Left ventricle myocardium superior (tissue), 1 donor: ENCODE measurements around the gene BEX4. TPM values are rescaled to one million over a fixed set of nuclear protein-coding genes. Genes with fewer than 3 reads are reported as not detected.
"Not testable (repeated sequence)": the region's sequence is repeated elsewhere in the genome, so short reads cannot be mapped to it uniquely, and the experiment has no call there.

Experiments used
- ATAC-seq: fragments of 200-7000 bp; cut with Tn5 transposase; one replicate; pipeline ENCODE4 v1.9.1; 2020; ENCODE audit warnings: mild to moderate bottlenecking, moderate library complexity
- DNase-seq: peaks from one replicate; pipeline ENCODE4 v3.0.0-alpha.2; 2020
- intact Hi-C: fragments of 100-400 bp; cut with micrococcal nuclease; formaldehyde crosslinking; loops from one replicate; pipeline ENCODE4 v1.11.0; 2022
- long read RNA-seq: library from polyadenylated mRNA; unstranded; transcript quantifications from one replicate; pipeline ENCODE4 v2.0.0, GENCODE V29; 2021
- total RNA-seq: library from RNA; stranded (reverse); fragmentation: NEBNext Ultra II Directional; extraction: Animal tissue kit (Norgen Biotek cat#: 25700); gene quantifications from one replicate; pipeline ENCODE4 v1.2.1, GENCODE V29; 2021
- donor health status: DM: no; HTN: yes; CAD: no; lungs with severe emphysema.

Gene BEX4, protein sequence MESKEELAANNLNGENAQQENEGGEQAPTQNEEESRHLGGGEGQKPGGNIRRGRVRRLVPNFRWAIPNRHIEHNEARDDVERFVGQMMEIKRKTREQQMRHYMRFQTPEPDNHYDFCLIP
- 29.6 TPM for total RNA-seq
- long read RNA-seq, transcript BEX4-202 (3 exons, 1,328 nt), result major isoform, 37 of 69 reads
- long read RNA-seq, partial matches to known transcripts, result 31 of 69 reads
- long read RNA-seq, other reads (novel, unspliced or antisense), result 1 of 69 reads

DNA sequence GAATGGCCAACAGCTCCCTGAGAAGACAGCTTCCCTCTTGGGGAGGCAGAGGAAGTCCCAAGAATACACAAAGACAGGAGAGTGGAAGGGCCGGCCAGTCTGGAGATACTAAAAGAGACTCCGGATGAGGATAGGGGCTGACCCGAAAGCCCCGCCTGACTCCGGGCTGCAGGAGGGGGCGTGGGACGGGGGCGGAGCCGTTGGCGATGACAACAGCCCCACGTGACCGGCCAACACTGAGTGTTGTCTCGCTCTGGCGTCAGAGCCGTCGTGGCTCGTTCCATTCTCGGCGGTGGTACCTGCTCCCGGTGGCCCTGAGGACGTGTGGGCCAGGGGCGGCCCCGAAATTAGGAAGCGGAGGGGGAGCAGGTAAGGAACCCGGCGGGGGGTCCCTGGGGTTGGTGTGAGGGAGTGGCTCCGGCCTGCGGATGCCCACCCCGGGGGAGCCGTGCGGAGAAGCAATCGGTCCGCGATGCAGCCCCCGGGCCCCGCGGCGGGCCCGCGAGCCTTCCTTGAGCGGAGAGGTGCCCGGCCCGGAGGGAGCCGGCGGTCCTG is at the start of gene BEX4:
Gene BEX4 (plus strand): TSS at position 239 of the 555 bp plus-strand sequence. CDS start 1,046 bp downstream, outside the sequence.
- intact Hi-C loops, result loop anchor here (5.0 kb wide), 1 partner anchor 32 kb away; no protein-coding TSS in a partner anchor
- ATAC-seq (peak; percentile 100), DNase-seq (peak; percentile 89)

DNA sequence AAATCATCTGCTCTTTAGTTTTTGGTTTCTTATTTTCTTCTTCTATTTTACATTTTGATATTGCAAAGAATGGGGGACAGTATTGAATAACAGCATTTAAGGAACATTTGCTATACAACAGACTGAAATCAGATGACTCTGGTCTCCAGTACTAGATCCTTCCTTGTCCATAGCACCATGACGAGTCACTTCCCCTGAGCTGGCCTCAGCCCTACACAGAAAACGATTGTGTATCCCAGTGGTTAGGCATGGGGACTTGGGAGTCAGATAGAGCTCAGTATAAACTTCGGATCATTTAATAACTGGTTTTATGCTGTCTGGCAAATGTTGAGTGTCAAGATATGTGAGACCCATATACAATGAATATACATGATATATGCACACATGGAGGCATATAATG is 44.7 kb upstream of the BEX4 start:
- ATAC-seq, result no peak
- intact Hi-C loops, result no loop called here
- no peak for DNase-seq

- no peak for ATAC-seq
- DNase-seq, result no peak
- intact Hi-C loops, result no loop called here
These were observed 43.6 kb upstream of the BEX4 start for GRCh38 chrX:103171353-103171752.

DNA sequence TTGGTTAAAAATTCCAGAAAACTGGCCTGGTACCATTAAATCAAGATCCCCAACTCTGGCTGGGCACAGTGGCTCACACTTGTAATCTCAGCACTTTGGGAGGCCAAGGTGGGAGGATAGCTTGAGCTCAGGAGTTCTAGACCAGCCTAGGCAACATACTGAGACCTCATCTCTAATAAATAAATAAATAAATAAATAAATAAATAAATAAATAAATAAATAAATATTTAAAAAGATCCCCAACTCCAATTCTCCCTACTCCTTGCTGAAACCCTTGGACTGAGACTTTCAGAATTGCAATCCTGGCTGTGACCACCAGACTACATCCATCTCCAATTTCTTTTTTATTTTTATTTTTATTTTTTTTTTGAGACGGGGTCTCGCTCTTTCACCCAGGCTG is 39.7 kb upstream of the BEX4 start:
- intact Hi-C loops, ATAC-seq, DNase-seq: not testable (repeated sequence)

DNA sequence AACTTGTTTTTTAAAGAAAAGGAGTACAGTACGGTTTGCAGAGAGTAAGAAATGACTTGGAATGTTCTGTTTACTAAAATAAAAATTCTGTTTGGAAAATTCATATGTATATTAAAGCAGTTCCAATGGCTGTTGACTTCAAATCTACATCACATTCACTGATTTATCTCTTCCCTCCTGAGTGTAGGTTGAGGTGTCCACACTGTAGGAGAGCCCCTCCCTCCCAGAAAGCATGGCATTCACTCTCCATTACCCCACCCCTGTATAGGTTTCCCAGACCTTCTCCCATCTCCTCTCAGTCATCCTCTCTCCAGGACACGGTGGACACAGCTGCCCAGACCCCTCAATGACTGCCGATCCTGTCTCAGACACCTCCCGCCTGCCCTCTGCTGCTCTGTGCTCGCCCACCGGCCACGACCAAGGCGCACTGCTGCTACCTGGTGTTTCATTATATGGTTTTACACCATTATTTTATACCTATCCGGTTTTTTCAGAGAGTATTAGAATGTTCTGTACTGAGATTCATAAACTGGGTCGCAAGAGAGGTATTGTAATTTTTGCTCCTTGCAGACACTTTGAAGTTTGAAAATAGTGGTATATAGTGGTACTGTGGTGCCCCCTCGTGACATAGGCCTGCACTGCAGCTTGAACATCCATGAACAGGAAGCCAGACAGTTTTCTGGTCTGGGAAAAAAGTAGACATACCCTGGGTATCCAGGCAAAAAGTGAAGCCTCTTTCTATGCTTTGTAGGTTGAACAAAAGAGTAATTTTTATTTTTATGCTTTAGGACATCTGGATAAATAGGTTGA is 38.8 kb upstream of the BEX4 start:
- no peak for ATAC-seq
- DNase-seq, result peak; percentile 62
- intact Hi-C loops, result no loop called here

DNA sequence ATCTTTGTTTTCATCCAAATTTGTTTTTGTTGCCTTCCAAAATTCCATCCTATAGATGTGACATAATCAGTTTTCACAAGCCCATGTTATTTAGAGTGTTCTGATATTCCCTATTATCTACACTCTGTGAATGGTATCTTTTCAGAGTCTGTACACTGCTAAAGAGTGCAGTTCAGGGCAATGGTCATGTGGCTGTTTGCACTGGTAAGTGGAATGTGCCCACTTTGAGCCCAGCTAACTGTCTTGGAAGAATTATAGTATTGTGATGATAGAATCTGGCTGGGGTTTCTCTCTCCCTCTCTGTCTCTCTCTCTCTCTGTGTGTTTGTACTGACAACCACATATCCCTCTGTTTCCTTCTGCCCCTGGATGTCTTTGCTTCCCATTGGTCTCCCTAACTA is 37.4 kb upstream of the BEX4 start:
- ATAC-seq (no peak), DNase-seq (no peak)
- intact Hi-C loops, result no loop called here

DNA sequence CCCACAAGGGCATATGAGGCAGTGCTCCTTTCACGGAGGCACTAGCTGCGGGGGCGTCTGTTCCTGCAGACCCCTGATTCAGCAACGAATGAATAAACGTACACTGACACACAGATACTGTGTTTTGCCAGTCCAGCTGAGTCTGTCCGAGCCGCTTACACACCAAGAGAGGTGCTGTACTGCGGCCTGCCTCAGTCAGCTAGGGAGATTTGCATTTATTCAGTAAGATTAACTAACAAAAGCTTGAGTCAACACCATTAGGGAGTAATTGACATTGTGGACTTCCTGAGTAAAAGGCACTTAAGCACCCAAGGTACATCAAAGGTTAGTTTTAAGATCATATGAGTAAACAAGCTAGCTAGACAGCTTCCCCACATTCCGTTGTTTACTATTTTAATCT is 31.0 kb upstream of the BEX4 start:
- intact Hi-C loops, result no loop called here
- DNase-seq, result no peak
- ATAC-seq, result no peak

DNA sequence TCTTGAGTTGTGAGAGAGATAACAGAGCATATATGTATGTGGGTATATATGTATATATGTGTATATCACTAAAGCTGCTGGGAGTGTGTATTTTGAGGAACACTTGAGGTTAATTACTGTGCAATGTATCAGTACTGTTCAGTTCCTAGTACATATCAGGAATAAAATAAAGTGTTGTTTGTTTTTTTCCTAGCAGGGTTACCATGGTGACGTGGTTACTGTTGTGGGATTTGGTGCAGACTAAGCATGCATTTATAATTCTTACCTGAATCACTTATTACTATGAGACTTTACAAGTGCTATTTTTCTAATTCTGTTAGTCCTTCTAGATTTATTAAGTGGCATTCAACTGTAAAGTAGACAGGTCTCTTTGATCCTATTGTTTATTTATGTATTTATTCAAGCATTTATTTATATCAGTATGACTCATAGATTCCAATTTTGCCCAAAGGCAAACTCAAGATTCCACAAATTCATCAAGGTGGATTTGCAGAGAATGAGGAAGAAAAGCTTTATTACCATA is 26.9 kb upstream of the BEX4 start:
- intact Hi-C loops, result no loop called here
- DNase-seq, result no peak
- no peak for ATAC-seq

DNA sequence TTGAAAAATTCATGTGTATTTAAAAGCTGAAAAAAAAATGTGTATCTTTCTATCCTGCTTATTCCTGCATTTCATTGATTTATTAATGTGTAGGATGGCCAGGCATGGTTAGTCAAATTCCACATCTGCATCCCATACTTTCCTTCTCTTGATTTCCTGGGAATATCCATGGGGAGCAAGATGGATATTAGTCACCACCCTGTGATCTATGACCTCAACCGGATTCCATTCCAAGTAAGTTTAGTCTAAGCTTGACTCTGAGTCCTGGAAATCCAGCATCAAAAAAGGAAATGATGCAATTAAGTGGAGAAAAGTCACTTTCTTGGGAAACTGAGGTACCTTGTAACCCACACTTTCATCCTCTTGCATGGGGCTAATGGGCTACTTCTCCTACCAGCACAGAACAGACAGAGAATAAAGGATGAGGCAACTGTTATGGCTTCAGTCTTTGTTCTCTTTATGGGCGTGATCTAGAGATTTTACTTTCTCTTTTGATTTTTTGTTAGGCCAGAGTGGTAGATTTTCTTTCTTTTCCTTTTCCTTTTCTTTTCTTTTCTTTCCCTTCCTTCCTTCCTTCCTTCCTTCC is 17.1 kb upstream of the BEX4 start:
- intact Hi-C loops, result no loop called here
- ATAC-seq (no peak), DNase-seq (no peak)

GRCh38 chrX:103198668-103199067 is 16.2 kb upstream of the BEX4 start:
- ATAC-seq, DNase-seq, intact Hi-C loops: not testable (repeated sequence)

DNA sequence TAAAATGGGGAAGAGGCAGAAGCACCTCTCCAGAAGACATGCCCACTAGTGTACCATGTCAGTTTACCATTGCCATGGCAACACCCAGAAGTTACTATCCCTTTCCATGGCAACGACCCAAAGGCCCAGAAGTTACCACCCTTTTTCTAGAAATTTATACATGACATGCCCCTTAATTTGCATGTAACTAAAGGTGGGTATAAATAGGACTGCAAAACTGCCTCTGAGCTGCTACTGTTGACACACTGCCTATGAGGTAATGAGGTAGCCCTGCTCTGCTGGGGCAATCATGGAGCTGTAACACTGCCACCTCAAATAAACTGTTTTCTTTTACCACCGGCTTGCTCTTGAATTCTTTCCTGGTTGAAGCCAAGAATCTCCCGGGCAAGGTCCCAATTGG is 13.9 kb upstream of the BEX4 start:
- ATAC-seq, result no peak
- intact Hi-C loops, result no loop called here
- DNase-seq, result no peak

- no peak for DNase-seq
- no peak for ATAC-seq
- intact Hi-C loops, result loop anchor here (5.0 kb wide), 1 partner anchor 37 kb away; no protein-coding TSS in a partner anchor
These were observed 4.9 kb upstream of the BEX4 start for GRCh38 chrX:103210056-103210455.

- no peak for DNase-seq
- intact Hi-C loops, result loop anchor here (5.0 kb wide), 1 partner anchor 36 kb away; no protein-coding TSS in a partner anchor
- ATAC-seq, result no peak
These were observed 3.7 kb upstream of the BEX4 start for GRCh38 chrX:103211012-103211715.

DNA sequence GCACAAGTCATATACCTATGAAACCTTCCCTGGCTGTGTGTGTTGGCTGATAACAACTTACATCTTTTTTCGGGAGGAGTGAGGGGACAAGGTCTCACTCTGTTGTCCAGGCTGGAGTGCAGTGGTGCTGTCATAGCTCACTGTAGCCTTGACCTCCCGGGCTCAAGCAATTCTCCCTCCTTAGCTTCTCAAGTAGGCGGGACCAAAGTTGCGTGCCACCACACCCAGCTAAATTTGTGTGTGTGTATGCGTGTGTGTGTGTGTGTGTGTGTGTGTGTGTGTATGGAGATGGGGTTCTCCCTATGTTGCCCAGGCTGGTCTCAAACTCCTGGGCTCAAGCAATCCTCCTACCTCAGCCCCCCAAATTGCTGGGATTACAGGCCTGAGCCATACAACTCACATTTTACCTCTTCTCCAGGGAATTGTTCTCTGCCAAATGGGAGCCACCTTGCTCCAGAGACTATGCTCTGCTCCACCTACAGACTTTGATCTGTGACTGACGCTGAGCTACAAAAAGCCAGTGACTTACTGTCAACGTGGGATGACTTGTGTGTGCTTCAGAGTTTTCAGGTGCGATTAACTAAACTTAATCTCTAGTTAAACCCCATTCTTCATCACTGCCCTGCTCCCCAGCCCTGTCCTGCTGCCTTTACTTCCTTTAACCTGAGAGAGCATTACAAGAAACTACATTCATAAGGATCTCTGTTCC is 2.0 kb upstream of the BEX4 start:
- intact Hi-C loops, result loop anchor here (5.0 kb wide), 1 partner anchor 34 kb away; no protein-coding TSS in a partner anchor
- DNase-seq (no peak), ATAC-seq (no peak)

GRCh38 chrX:103215425-103215991 is 600 bp downstream of the BEX4 start:
- peak; percentile 60 for ATAC-seq

DNA sequence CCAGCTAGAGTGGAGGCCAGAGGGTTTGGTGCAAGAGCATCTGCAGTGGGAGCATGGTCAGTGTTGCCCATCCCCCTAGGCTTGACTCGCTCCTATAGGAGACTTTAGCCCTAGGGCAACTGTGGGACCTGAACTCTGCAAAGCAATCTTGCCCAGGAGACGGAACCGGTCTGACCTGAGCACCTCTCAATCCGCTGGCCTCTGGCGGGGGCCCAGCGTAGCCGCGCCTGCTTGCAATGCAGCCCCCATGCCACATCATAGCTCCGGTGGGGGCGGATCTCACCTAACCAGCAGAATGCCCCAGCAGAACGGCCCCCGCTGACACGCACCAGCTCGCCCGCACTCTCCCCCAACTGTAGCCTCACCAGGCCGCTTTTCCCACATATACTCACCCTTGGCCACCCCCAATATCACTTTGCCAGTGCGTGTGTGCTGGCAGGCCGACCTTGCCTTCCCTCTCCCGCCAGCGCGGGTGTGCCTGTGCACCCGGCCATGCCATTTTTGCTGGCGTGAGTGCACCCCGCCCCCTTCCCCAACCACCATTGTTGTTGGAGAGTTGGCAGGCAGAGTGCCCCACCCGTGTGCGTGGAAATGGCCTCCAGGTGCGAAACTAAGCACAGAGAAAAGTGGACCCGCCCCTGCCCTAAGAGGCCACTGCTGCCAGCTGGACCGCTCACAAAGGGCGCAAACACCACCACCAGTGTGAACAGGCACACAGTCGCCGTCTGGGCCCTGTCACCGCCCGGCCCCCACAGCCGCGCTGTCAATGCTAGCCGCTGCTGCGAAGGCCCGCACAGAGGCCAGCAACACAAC is 5.8 kb downstream of the BEX4 start:
- DNase-seq (peak; percentile 25), ATAC-seq (peak; percentile 38)
- intact Hi-C loops, result no loop called here

More at GRCh38 chrX:103215425-103215991, 600 bp downstream of the BEX4 start:
- intact Hi-C loops, result no loop called here
- peak; percentile 33 for DNase-seq

DNA sequence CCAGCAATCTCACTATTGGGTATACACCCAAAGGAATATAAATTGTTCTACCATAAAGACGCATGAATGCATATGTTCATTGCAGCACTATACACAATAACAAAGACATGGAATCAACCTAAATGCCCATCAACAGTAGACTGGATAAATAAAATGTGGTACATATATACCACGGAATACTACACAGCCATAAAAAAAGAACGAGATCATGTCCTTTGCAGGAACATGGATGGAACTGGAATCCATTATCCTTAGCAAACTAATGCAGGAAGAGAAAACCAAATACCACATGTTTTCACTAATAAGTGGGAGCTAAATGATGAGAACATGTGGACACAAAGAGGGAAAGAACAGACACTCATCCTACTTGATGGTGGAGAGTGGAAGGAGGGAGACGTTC is 11.0 kb downstream of the BEX4 start:
- ATAC-seq, DNase-seq, intact Hi-C loops: not testable (repeated sequence)
